CD8-positive, alpha-beta memory T cell (primary cell): ENCODE data around the gene PPP1R1C. TPM values are rescaled to one million over a fixed set of nuclear protein-coding genes. Genes with fewer than 3 reads are reported as not detected.
"Not testable (repeated sequence)": the region's sequence is repeated elsewhere in the genome, so short reads cannot be mapped to it uniquely, and the experiment has no call there.

Source experiments
- CTCF ChIA-PET: fragments of 350-600 bp; sonication (Branson Sonifier 250); formaldehyde crosslinking; loops from one replicate; lab custom pipeline; 2021; ENCODE audit warnings: antibody characterized with exemption; lab: Charles Lee
- POLR2A ChIA-PET: fragments of 350-600 bp; sonication (Branson Sonifier 250); formaldehyde crosslinking; loops from one replicate; lab custom pipeline; 2021; ENCODE audit warnings: antibody characterized with exemption; lab: Charles Lee
- DNase-seq, 5 donors: peaks; one replicate each; pipeline versions ENCODE4 v3.0.0 to v3.0.0-alpha.2; 2020 to 2022; ENCODE audit warnings: mixed read lengths in 1 of 5
- H3K27ac ChIP-seq: one replicate; pipeline ENCODE4 v1.7.0; 2013; ENCODE audit warnings: low read depth, mild to moderate bottlenecking, low read length, moderate library complexity
- H3K27me3 ChIP-seq: 2 replicates; pipeline ENCODE4 v1.7.0; 2013; ENCODE audit warnings: low read length, mild to moderate bottlenecking; ENCODE audit not compliant: insufficient read depth, poor library complexity, severe bottlenecking
- H3K36me3 ChIP-seq: 2 replicates; pipeline ENCODE4 v1.7.0; 2013; ENCODE audit warnings: mild to moderate bottlenecking, low read length, moderate library complexity; ENCODE audit not compliant: insufficient read depth
- H3K4me1 ChIP-seq: 2 replicates; pipeline ENCODE4 v1.7.0; 2013; ENCODE audit warnings: mild to moderate bottlenecking, low read length, moderate library complexity; ENCODE audit not compliant: insufficient read depth
- H3K4me3 ChIP-seq: 2 replicates; pipeline ENCODE4 v1.7.0; 2013; ENCODE audit warnings: mild to moderate bottlenecking, low read length
- H3K9me3 ChIP-seq: 2 replicates; pipeline ENCODE4 v1.7.0; 2013; ENCODE audit warnings: mild to moderate bottlenecking, low read length
- H3K27ac Mint-ChIP-seq, 8 donors: one replicate each; pipeline ENCODE4 v1.8.0; 2020 to 2021; ENCODE audit warnings: mixed read lengths in 8 of 8, mild to moderate bottlenecking in 6 of 8, inconsistent platforms in 3 of 8, moderate library complexity in 3 of 8
- H3K27me3 Mint-ChIP-seq, 2 donors: one replicate each; pipeline ENCODE4 v1.8.0; 2020 to 2021; ENCODE audit warnings: mixed read lengths in 2 of 2, mild to moderate bottlenecking in 1 of 2, moderate library complexity in 1 of 2
- H3K36me3 Mint-ChIP-seq, 3 donors: one replicate each; pipeline ENCODE4 v1.8.0; 2020 to 2021; ENCODE audit warnings: mixed read lengths in 3 of 3, inconsistent platforms in 1 of 3, mild to moderate bottlenecking in 1 of 3
- H3K4me1 Mint-ChIP-seq, 3 donors: one replicate each; pipeline ENCODE4 v1.8.0; 2020 to 2021; ENCODE audit warnings: mixed read lengths in 3 of 3, inconsistent platforms in 1 of 3, mild to moderate bottlenecking in 1 of 3
- H3K4me3 Mint-ChIP-seq, 7 donors: one replicate each; pipeline ENCODE4 v1.8.0; 2020 to 2021; ENCODE audit warnings: mixed read lengths in 7 of 7, mild to moderate bottlenecking in 6 of 7, moderate library complexity in 4 of 7, inconsistent platforms in 2 of 7
- H3K9me3 Mint-ChIP-seq, 5 donors: one replicate each; pipeline ENCODE4 v1.8.0; 2020 to 2022; ENCODE audit warnings: mixed read lengths in 5 of 5, mild to moderate bottlenecking in 3 of 5, moderate library complexity in 2 of 5, inconsistent platforms in 1 of 5
- polyA plus RNA-seq: library from polyadenylated mRNA; unstranded; fragments of 300-500 nt; fragmentation: Illumina TruSeq; gene quantifications from one replicate; pipeline ENCODE4 v1.2.3, GENCODE V29; 2021
- total RNA-seq, 2 experiments: library from RNA; stranded (reverse); gene quantifications; one replicate each; pipeline ENCODE4 v1.2.3, GENCODE V29; 2021

PPP1R1C gene
- total and polyA plus RNA-seq, 3 experiments from 2014 or later: not detected

DNA sequence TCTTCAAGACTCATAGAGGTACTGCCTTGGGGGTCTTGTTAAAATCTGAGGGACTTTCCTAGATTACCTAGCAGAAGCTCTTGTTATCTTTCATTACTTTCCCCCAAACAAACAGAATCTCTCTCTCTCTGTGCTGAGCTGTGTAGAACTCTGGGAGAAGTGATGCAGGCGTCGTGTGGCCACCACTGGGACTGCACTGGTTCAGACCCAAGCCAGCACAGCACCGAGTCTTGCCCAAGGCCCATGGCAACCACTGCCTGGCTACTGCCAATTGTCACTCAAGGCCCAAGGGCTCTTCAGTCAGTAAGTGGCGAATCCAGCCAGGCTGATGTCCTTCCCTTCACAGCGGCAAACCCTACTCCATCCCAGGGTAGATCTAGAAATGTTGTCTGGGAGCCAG is 28.6 kb downstream of the PPP1R1C start:
- H3K27ac ChIP-seq: no peak overlapping the region
- CTCF ChIA-PET: no interaction called here
- Mint-ChIP-seq H3K4me3 (no peak overlapping the region), H3K27me3 (peaks cover 1 to 6% of the 10 kb centered on the region in 2 donors), H3K4me1 (no peaks in the 10 kb centered on the region), H3K9me3 (peaks cover 11 to 20% (median 16%) of the 10 kb centered on the region in 5 donors), H3K36me3 (no peaks in the 10 kb centered on the region), H3K27ac (no peak overlapping the region)
- no peaks in the 10 kb centered on the region for H3K4me1 ChIP-seq
- H3K27me3 ChIP-seq: no peaks in the 10 kb centered on the region
- POLR2A ChIA-PET: no interaction called here
- H3K4me3 ChIP-seq: no peak overlapping the region
- H3K36me3 ChIP-seq: no peaks in the 10 kb centered on the region
- H3K9me3 ChIP-seq: no peaks in the 10 kb centered on the region
- DNase-seq: no peak

- ChIA-PET CTCF (no interaction called here), POLR2A (no interaction called here)
- Histone ChIP-seq H3K27me3 (no peaks in the 10 kb centered on the region), H3K9me3 (no peaks in the 10 kb centered on the region), H3K27ac (no peak overlapping the region), H3K4me3 (no peak overlapping the region), H3K36me3 (no peaks in the 10 kb centered on the region), H3K4me1 (no peaks in the 10 kb centered on the region)
- Mint-ChIP-seq H3K36me3 (no peaks in the 10 kb centered on the region), H3K4me1 (no peaks in the 10 kb centered on the region), H3K4me3 (no peak overlapping the region), H3K27me3 (peaks cover 1 to 7% of the 10 kb centered on the region in 2 donors), H3K9me3 (peaks cover 11 to 20% (median 15%) of the 10 kb centered on the region in 5 donors), H3K27ac (no peak overlapping the region)
- no peak for DNase-seq
These were observed 29.9 kb downstream of the PPP1R1C start for GRCh38 chr2:182015334-182016109.

- no peaks in the 10 kb centered on the region for H3K4me1 ChIP-seq
- no peak overlapping the region for H3K4me3 ChIP-seq
- no peak overlapping the region for H3K27ac ChIP-seq
- ChIA-PET CTCF (no interaction called here), POLR2A (no interaction called here)
- H3K9me3 ChIP-seq: no peaks in the 10 kb centered on the region
- no peaks in the 10 kb centered on the region for H3K36me3 ChIP-seq
- H3K4me1 Mint-ChIP-seq: no peaks in the 10 kb centered on the region
- no peaks in the 10 kb centered on the region for H3K27me3 ChIP-seq
- H3K27ac Mint-ChIP-seq: no peak overlapping the region
- H3K36me3 Mint-ChIP-seq: no peaks in the 10 kb centered on the region
- peaks cover 8 to 25% (median 16%) of the 10 kb centered on the region in 5 donors for H3K9me3 Mint-ChIP-seq
- peaks cover 5 to 12% of the 10 kb centered on the region in 2 donors for H3K27me3 Mint-ChIP-seq
- no peak overlapping the region for H3K4me3 Mint-ChIP-seq
- DNase-seq: no peak
These were observed 32.6 kb downstream of the PPP1R1C start for GRCh38 chr2:182018218-182018617.

DNA sequence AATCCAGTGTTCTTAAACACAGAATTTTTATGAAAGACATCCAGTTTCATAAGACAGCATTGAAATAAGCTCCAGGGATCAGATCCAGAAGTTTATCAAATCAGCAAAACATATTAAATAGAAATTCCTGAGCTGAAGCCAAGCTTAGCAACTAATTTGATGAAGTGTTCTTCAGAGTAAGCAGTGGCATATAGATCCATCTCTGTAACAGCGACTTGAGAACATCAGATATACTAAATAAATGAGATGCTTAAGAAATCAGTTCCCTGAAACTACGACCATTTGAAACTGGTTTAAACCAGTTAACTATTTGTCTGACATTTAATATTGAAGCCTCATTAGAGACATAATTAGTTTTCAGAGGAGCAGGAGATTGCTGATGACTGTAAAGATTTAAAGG is 34.1 kb downstream of the PPP1R1C start:
- Histone ChIP-seq H3K4me3 (no peak overlapping the region), H3K36me3 (no peaks in the 10 kb centered on the region), H3K27me3 (no peaks in the 10 kb centered on the region), H3K4me1 (no peaks in the 10 kb centered on the region), H3K27ac (no peak overlapping the region), H3K9me3 (no peaks in the 10 kb centered on the region)
- Mint-ChIP-seq H3K4me1 (no peaks in the 10 kb centered on the region), H3K27ac (no peak overlapping the region), H3K9me3 (peaks cover 9 to 16% (median 12%) of the 10 kb centered on the region in 5 donors), H3K27me3 (peaks cover 5 to 12% of the 10 kb centered on the region in 2 donors), H3K4me3 (no peak overlapping the region), H3K36me3 (no peaks in the 10 kb centered on the region)
- no peak for DNase-seq
- ChIA-PET POLR2A (no interaction called here), CTCF (no interaction called here)

DNA sequence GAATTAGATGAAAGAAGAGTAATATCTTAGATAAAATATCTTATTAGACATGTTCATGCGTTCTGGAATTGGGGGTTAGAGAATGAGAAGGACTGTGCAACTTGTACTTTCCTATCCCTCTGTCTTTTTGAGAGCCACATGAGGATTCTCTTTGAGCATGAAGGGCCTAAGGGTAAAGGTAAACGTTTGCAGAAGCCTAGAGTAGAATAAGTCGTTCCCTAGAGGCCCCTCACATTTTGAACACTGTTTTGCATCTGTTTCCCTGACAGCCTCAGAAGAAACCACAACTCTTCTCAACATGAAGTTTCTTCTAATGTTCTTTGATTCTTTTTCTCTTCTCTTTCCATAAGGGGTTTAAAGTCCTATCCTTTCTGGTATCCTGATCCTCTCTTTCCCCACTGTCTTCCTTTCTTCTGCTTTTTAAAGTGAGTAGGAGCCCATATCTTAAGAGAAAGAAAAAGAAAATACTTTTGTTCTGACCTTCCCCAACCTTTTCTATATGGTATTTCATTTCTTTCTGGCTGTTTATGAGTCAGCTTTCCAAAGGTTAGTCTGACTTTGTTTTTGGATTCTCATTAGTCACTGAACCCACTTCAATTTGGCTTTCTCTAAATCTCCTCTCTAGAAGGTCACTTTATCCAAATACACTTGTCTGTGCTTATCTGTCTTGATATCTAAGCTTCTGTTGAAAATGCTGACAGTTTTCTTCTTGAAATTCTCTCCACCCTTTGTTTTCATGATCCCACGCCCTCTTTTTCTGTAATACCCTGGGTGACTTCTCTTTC is 34.8 kb downstream of the PPP1R1C start:
- no peak overlapping the region for H3K27ac Mint-ChIP-seq
- H3K9me3 Mint-ChIP-seq: peaks cover 8 to 12% (median 12%) of the 10 kb centered on the region in 5 donors
- Histone ChIP-seq H3K9me3 (no peaks in the 10 kb centered on the region), H3K4me1 (no peaks in the 10 kb centered on the region), H3K4me3 (no peak overlapping the region), H3K27me3 (no peaks in the 10 kb centered on the region), H3K27ac (no peak overlapping the region), H3K36me3 (no peaks in the 10 kb centered on the region)
- no peaks in the 10 kb centered on the region for H3K36me3 Mint-ChIP-seq
- DNase-seq: no peak
- H3K4me1 Mint-ChIP-seq: no peaks in the 10 kb centered on the region
- peaks cover 5 to 12% of the 10 kb centered on the region in 2 donors for H3K27me3 Mint-ChIP-seq
- H3K4me3 Mint-ChIP-seq: no peak overlapping the region
- ChIA-PET CTCF (no interaction called here), POLR2A (no interaction called here)

GRCh38 chr2:182023235-182023634 is 37.6 kb downstream of the PPP1R1C start:
- ChIA-PET CTCF (no interaction called here), POLR2A (no interaction called here)
- no peak overlapping the region for H3K27ac Mint-ChIP-seq
- peaks cover 8 to 12% (median 11%) of the 10 kb centered on the region in 5 donors for H3K9me3 Mint-ChIP-seq
- no peak overlapping the region for H3K4me3 ChIP-seq
- H3K27me3 ChIP-seq: no peaks in the 10 kb centered on the region
- H3K27me3 Mint-ChIP-seq: peaks cover 4 to 11% of the 10 kb centered on the region in 2 donors
- H3K4me1 Mint-ChIP-seq: no peaks in the 10 kb centered on the region
- H3K36me3 ChIP-seq: no peaks in the 10 kb centered on the region
- no peaks in the 10 kb centered on the region for H3K36me3 Mint-ChIP-seq
- H3K4me1 ChIP-seq: no peaks in the 10 kb centered on the region
- H3K4me3 Mint-ChIP-seq: no peak overlapping the region
- H3K27ac ChIP-seq: no peak overlapping the region
- no peak for DNase-seq
- no peaks in the 10 kb centered on the region for H3K9me3 ChIP-seq

- H3K9me3 Mint-ChIP-seq, H3K27me3 ChIP-seq, H3K36me3 Mint-ChIP-seq, H3K4me3 ChIP-seq, H3K4me1 Mint-ChIP-seq, H3K4me3 Mint-ChIP-seq, POLR2A ChIA-PET, DNase-seq, H3K27ac Mint-ChIP-seq, H3K27ac ChIP-seq, H3K36me3 ChIP-seq, H3K4me1 ChIP-seq, H3K9me3 ChIP-seq, CTCF ChIA-PET: not testable (repeated sequence)
- peaks cover 0 to 12% of the 10 kb centered on the region in 2 donors for H3K27me3 Mint-ChIP-seq
These were observed 45.2 kb downstream of the PPP1R1C start for GRCh38 chr2:182030875-182031274.

- Mint-ChIP-seq H3K27ac (no peak overlapping the region), H3K27me3 (peaks cover 0 to 12% of the 10 kb centered on the region in 2 donors), H3K36me3 (no peaks in the 10 kb centered on the region), H3K9me3 (no peaks in the 10 kb centered on the region), H3K4me3 (no peak overlapping the region), H3K4me1 (no peaks in the 10 kb centered on the region)
- no peak overlapping the region for H3K27ac ChIP-seq
- POLR2A ChIA-PET: no interaction called here
- H3K36me3 ChIP-seq: no peaks in the 10 kb centered on the region
- DNase-seq: no peak
- no peak overlapping the region for H3K4me3 ChIP-seq
- CTCF ChIA-PET: no interaction called here
- H3K27me3 ChIP-seq: no peaks in the 10 kb centered on the region
- no peaks in the 10 kb centered on the region for H3K4me1 ChIP-seq
- no peaks in the 10 kb centered on the region for H3K9me3 ChIP-seq
These were observed 46.3 kb downstream of the PPP1R1C start for GRCh38 chr2:182031956-182032355.
